ENCODE data around the gene EPHA10. TPM values are rescaled to one million over a fixed set of nuclear protein-coding genes. Genes with fewer than 3 reads are reported as not detected.
"Not testable (repeated sequence)": the region's sequence is repeated elsewhere in the genome, so short reads cannot be mapped to it uniquely, and the experiment has no call there.

The EPHA10 gene
- total RNA-seq, 1 donor from 2014 or later = 0.13 TPM

GRCh38 chr1:37793773-37794371 lies 29.0 kb upstream of the EPHA10 start, which contains the start of gene MANEAL:
Gene MANEAL, plus strand, starts transcription at chr1:37793847. Its CDS starts 336 bp downstream, at chr1:37794183.
- Mint-ChIP-seq H3K4me3 (ENCODE audit: unreplicated experiment) (peak within 1 kb of the TSS; percentile 56), H3K27ac (ENCODE audit: unreplicated experiment) (no peak within 1 kb of the TSS), H3K4me1 (ENCODE audit: unreplicated experiment) (no peaks in the 10 kb centered on the region), H3K9me3 (ENCODE audit: unreplicated experiment) (no peaks in the 10 kb centered on the region), H3K27me3 (ENCODE audit: unreplicated experiment) (peaks cover 12% of the 10 kb centered on the region), H3K36me3 (ENCODE audit: low read depth, unreplicated experiment) (peaks cover under 1% of the 10 kb centered on the region)
- no peak for TF ChIP-seq CTCF (IDR thresholded peaks at IDR 0.05; ENCODE audit: unreplicated experiment)
- peak; percentile 47 for DNase-seq (ENCODE audit: low spot score)

GRCh38 chr1:37792943-37793686 lies 28.2 kb upstream of the EPHA10 start:
- TF ChIP-seq CTCF (IDR thresholded peaks at IDR 0.05; ENCODE audit: unreplicated experiment) = no peak
- Mint-ChIP-seq H3K27ac (ENCODE audit: unreplicated experiment) (no peak overlapping the region), H3K9me3 (ENCODE audit: unreplicated experiment) (no peaks in the 10 kb centered on the region), H3K4me3 (ENCODE audit: unreplicated experiment) (peak overlapping the region; percentile 56), H3K4me1 (ENCODE audit: unreplicated experiment) (no peaks in the 10 kb centered on the region), H3K36me3 (ENCODE audit: low read depth, unreplicated experiment) (no peaks in the 10 kb centered on the region), H3K27me3 (ENCODE audit: unreplicated experiment) (peaks cover 14% of the 10 kb centered on the region)
- DNase-seq (ENCODE audit: low spot score) = no peak

GRCh38 chr1:37782491-37782890 lies 17.6 kb upstream of the EPHA10 start:
- H3K9me3 Mint-ChIP-seq (ENCODE audit: unreplicated experiment) = no peaks in the 10 kb centered on the region
- no peak overlapping the region for H3K4me3 Mint-ChIP-seq (ENCODE audit: unreplicated experiment)
- no peak for TF ChIP-seq CTCF (IDR thresholded peaks at IDR 0.05; ENCODE audit: unreplicated experiment)
- H3K27ac Mint-ChIP-seq (ENCODE audit: unreplicated experiment) = no peak overlapping the region
- no peak for DNase-seq (ENCODE audit: low spot score)
- no peaks in the 10 kb centered on the region for H3K36me3 Mint-ChIP-seq (ENCODE audit: low read depth, unreplicated experiment)
- peaks cover 5% of the 10 kb centered on the region for H3K27me3 Mint-ChIP-seq (ENCODE audit: unreplicated experiment)
- no peaks in the 10 kb centered on the region for H3K4me1 Mint-ChIP-seq (ENCODE audit: unreplicated experiment)

- H3K9me3 Mint-ChIP-seq (ENCODE audit: unreplicated experiment) = no peaks in the 10 kb centered on the region
- H3K4me3 Mint-ChIP-seq (ENCODE audit: unreplicated experiment) = no peak overlapping the region
- H3K27me3 Mint-ChIP-seq (ENCODE audit: unreplicated experiment) = peaks cover 2% of the 10 kb centered on the region
- no peak overlapping the region for H3K27ac Mint-ChIP-seq (ENCODE audit: unreplicated experiment)
- H3K36me3 Mint-ChIP-seq (ENCODE audit: low read depth, unreplicated experiment) = no peaks in the 10 kb centered on the region
- no peak for TF ChIP-seq CTCF (IDR thresholded peaks at IDR 0.05; ENCODE audit: unreplicated experiment)
- H3K4me1 Mint-ChIP-seq (ENCODE audit: unreplicated experiment) = no peaks in the 10 kb centered on the region
- no peak for DNase-seq (ENCODE audit: low spot score)
Observed at GRCh38 chr1:37778654-37779053, 13.7 kb upstream of the EPHA10 start.

GRCh38 chr1:37776946-37777516 lies 12.1 kb upstream of the EPHA10 start:
- H3K36me3 Mint-ChIP-seq (ENCODE audit: low read depth, unreplicated experiment) = no peaks in the 10 kb centered on the region
- no peak for TF ChIP-seq CTCF (IDR thresholded peaks at IDR 0.05; ENCODE audit: unreplicated experiment)
- no peak overlapping the region for H3K27ac Mint-ChIP-seq (ENCODE audit: unreplicated experiment)
- H3K4me1 Mint-ChIP-seq (ENCODE audit: unreplicated experiment) = no peaks in the 10 kb centered on the region
- no peak overlapping the region for H3K4me3 Mint-ChIP-seq (ENCODE audit: unreplicated experiment)
- H3K9me3 Mint-ChIP-seq (ENCODE audit: unreplicated experiment) = no peaks in the 10 kb centered on the region
- no peak for DNase-seq (ENCODE audit: low spot score)
- H3K27me3 Mint-ChIP-seq (ENCODE audit: unreplicated experiment) = peaks cover 3% of the 10 kb centered on the region

GRCh38 chr1:37771440-37771839 lies 6.5 kb upstream of the EPHA10 start:
- not testable (repeated sequence) for H3K27me3 Mint-ChIP-seq (ENCODE audit: unreplicated experiment); DNase-seq (ENCODE audit: low spot score); H3K9me3 Mint-ChIP-seq (ENCODE audit: unreplicated experiment); H3K4me1 Mint-ChIP-seq (ENCODE audit: unreplicated experiment); H3K27ac Mint-ChIP-seq (ENCODE audit: unreplicated experiment); H3K4me3 Mint-ChIP-seq (ENCODE audit: unreplicated experiment); H3K36me3 Mint-ChIP-seq (ENCODE audit: low read depth, unreplicated experiment)
